IMR-90 (cell line): ENCODE measurements around the gene LTBP1. TPM values are rescaled to one million over a fixed set of nuclear protein-coding genes. Genes with fewer than 3 reads are reported as not detected.

ENCODE experiments used
- ATAC-seq: fragments of 200-7000 bp; cut with Tn5 transposase; 2 replicates; pipeline ENCODE4 v1.9.1; 2020; ENCODE audit warnings: low read depth, mild to moderate bottlenecking, moderate library complexity
- BruUV-seq: library from RNA; stranded (reverse); fragments of 400-500 nt; replicated peaks from 2 replicates; lab custom pipeline; 2021; lab: Mats Ljungman, UMichigan
- CTCF ChIA-PET: fragments of 300-600 bp; formaldehyde crosslinking; extraction: SDS; loops from one replicate; lab custom pipeline; 2021; ENCODE audit warnings: antibody characterized with exemption; lab: Yijun Ruan, JAX
- POLR2A ChIA-PET: fragments of 300-600 bp; sonication (Branson Sonifier 250); formaldehyde crosslinking; loops from one replicate; lab custom pipeline; 2022; ENCODE audit warnings: antibody characterized with exemption; ENCODE audit not compliant: unreplicated experiment; lab: Charles Lee
- DNase-seq: peaks from one replicate; pipeline ENCODE4 v3.0.0; 2013
- H2AFZ ChIP-seq: replicated peaks from 2 replicates; pipeline ENCODE3; 2013; ENCODE audit warnings: low read length, mild to moderate bottlenecking; ENCODE audit not compliant: poor library complexity
- H2AK5ac ChIP-seq: 2 replicates; pipeline ENCODE4 v1.6.1; 2013; ENCODE audit warnings: low read depth, low read length, inconsistent platforms
- H2AK9ac ChIP-seq: replicated peaks from 2 replicates; pipeline ENCODE3; 2013; ENCODE audit warnings: mild to moderate bottlenecking, low read depth, low read length, moderate library complexity; ENCODE audit not compliant: poor library complexity
- H2BK120ac ChIP-seq: 2 replicates; pipeline ENCODE4 v1.6.1; 2013; ENCODE audit warnings: low read depth, low read length, inconsistent platforms
- H2BK15ac ChIP-seq: 3 replicates; pipeline ENCODE4 v1.6.1; 2013; ENCODE audit warnings: low read depth, low read length, inconsistent platforms
- H2BK20ac ChIP-seq: 2 replicates; pipeline ENCODE4 v1.6.1; 2013; ENCODE audit warnings: low read depth, mild to moderate bottlenecking, inconsistent platforms, low read length, moderate library complexity
- H2BK5ac ChIP-seq: 2 replicates; pipeline ENCODE4 v1.6.1; 2013; ENCODE audit warnings: mild to moderate bottlenecking, low read depth, low read length, inconsistent platforms; ENCODE audit not compliant: poor library complexity, severe bottlenecking
- H3K14ac ChIP-seq: replicated peaks from 2 replicates; pipeline ENCODE4 v1.6.1; 2013; ENCODE audit warnings: low read depth, low read length, inconsistent platforms
- H3K18ac ChIP-seq: 2 replicates; pipeline ENCODE4 v1.6.1; 2013; ENCODE audit warnings: low read depth, low read length, control low read depth
- H3K23ac ChIP-seq: 2 replicates; pipeline ENCODE4 v1.6.1; 2013; ENCODE audit warnings: low read depth, low read length, inconsistent platforms
- H3K27ac ChIP-seq: 2 replicates; pipeline ENCODE4 v1.5.1; 2013; ENCODE audit warnings: mild to moderate bottlenecking, control low read depth, low read length; ENCODE audit not compliant: insufficient read depth
- H3K27me3 ChIP-seq: 2 replicates; pipeline ENCODE4 v1.6.1; 2013; ENCODE audit warnings: low read length; ENCODE audit not compliant: control insufficient read depth, insufficient read depth
- H3K36me3 ChIP-seq: 2 replicates; pipeline ENCODE4 v1.6.1; 2013; ENCODE audit warnings: low read length, mixed read lengths; ENCODE audit not compliant: control insufficient read depth, insufficient read depth
- H3K4ac ChIP-seq: 2 replicates; pipeline ENCODE4 v1.6.1; 2013; ENCODE audit warnings: low read depth, low read length, inconsistent platforms
- H3K4me1 ChIP-seq: 2 replicates; pipeline ENCODE4 v1.6.1; 2013; ENCODE audit warnings: low read length, mixed read lengths; ENCODE audit not compliant: control insufficient read depth, insufficient read depth
- H3K4me2 ChIP-seq: 2 replicates; pipeline ENCODE4 v1.6.1; 2013; ENCODE audit warnings: low read depth, mild to moderate bottlenecking, control low read depth, low read length, moderate library complexity
- H3K4me3 ChIP-seq: 2 replicates; pipeline ENCODE4 v1.5.1; 2013; ENCODE audit warnings: low read depth, mild to moderate bottlenecking, control low read depth, low read length, moderate library complexity; ENCODE audit not compliant: insufficient read depth
- H3K56ac ChIP-seq: 2 replicates; pipeline ENCODE4 v1.6.1; 2013; ENCODE audit warnings: low read length, inconsistent platforms; ENCODE audit not compliant: insufficient read depth; ENCODE audit errors: extremely low read depth
- H3K79me1 ChIP-seq, 2 experiments: 2 replicates each; pipeline ENCODE4 v1.6.1; 2013; ENCODE audit warnings: low read length in 2 of 2, inconsistent platforms in 1 of 2, low read depth in 1 of 2
- H3K9ac ChIP-seq: 2 replicates; pipeline ENCODE4 v1.6.1; 2013; ENCODE audit warnings: low read depth, low read length, control low read depth
- H3K9me1 ChIP-seq: 2 replicates; pipeline ENCODE4 v1.6.1; 2013; ENCODE audit warnings: low read length, inconsistent platforms; ENCODE audit not compliant: insufficient read depth
- H3K9me3 ChIP-seq: 2 replicates; pipeline ENCODE4 v1.6.1; 2013; ENCODE audit warnings: low read length; ENCODE audit not compliant: control insufficient read depth, insufficient read depth
- H4K20me1 ChIP-seq: 2 replicates; pipeline ENCODE4 v1.6.1; 2013; ENCODE audit warnings: low read length, inconsistent platforms; ENCODE audit not compliant: insufficient read depth
- H4K5ac ChIP-seq: 2 replicates; pipeline ENCODE4 v1.6.1; 2013; ENCODE audit warnings: mild to moderate bottlenecking, low read depth, low read length, control low read depth
- H4K8ac ChIP-seq, 2 experiments: 2 replicates each; pipeline ENCODE4 v1.6.1; 2013; ENCODE audit warnings: low read depth in 2 of 2, low read length in 2 of 2, control low read depth in 1 of 2, inconsistent platforms in 1 of 2
- H4K91ac ChIP-seq: 2 replicates; pipeline ENCODE4 v1.6.1; 2013; ENCODE audit warnings: low read depth, low read length, inconsistent platforms; ENCODE audit not compliant: insufficient read depth
- CEBPB ChIP-seq: IDR thresholded peaks from 2 replicates; pipeline ENCODE4 v1.6.1; 2012; ENCODE audit warnings: low read depth, low read length, improper control_type of control experiment
- ELK1 ChIP-seq: fragments of 150-350 bp; IDR thresholded peaks from 2 replicates; pipeline ENCODE4 v1.6.1; 2016; ENCODE audit warnings: low read depth, mild to moderate bottlenecking, low read length, moderate library complexity, borderline replicate concordance
- MAZ ChIP-seq: IDR thresholded peaks from 2 replicates; pipeline ENCODE4 v1.6.1; 2012; ENCODE audit warnings: low read depth, mild to moderate bottlenecking, low read length, improper control_type of control experiment, moderate library complexity, borderline replicate concordance
- MXI1 ChIP-seq: IDR thresholded peaks from 2 replicates; pipeline ENCODE4 v1.6.1; 2012; ENCODE audit warnings: low read depth, mild to moderate bottlenecking, low read length, moderate library complexity, borderline replicate concordance
- SMC3 ChIP-seq: fragments of 150-350 bp; IDR thresholded peaks from 2 replicates; pipeline ENCODE4 v1.6.1; 2016; ENCODE audit warnings: low read depth, mild to moderate bottlenecking, antibody characterized with exemption, low read length, moderate library complexity
- WGBS, 2 experiments: methylation state at CpG; one replicate each; pipeline versions ENCODE4 v1.1.5 to v1.1.7; 2013; ENCODE audit warnings: missing lambda C conversion rate in 2 of 2; ENCODE audit not compliant: insufficient read length in 1 of 2; ENCODE audit errors: extremely low coverage in 2 of 2; 5-methylcytosine and 5-hydroxymethylcytosine counted together
- dilution Hi-C: fragments of 300-500 bp; cut with HindIII; formaldehyde crosslinking; loops from one replicate; pipeline ENCODE4 v1.14.3; 2018; ENCODE audit warnings: low sequenced_read_pairs; ENCODE audit not compliant: unreplicated experiment
- in situ Hi-C: fragments of 300-500 bp; cut with MboI; formaldehyde crosslinking; loops from 3 replicates; pipeline ENCODE4 v1.14.3; 2019; ENCODE audit warnings: low sequenced_read_pairs, inconsistent platforms, mixed read lengths
- intact Hi-C: fragments of 100-400 bp; cut with micrococcal nuclease; formaldehyde crosslinking; loops from 2 replicates; pipeline ENCODE4 v1.10.0; 2022
- polyA plus RNA-seq, 3 experiments: library from polyadenylated mRNA; depleted of rRNA; stranded (reverse); fragments of >200 nt; gene quantifications; 2 replicates each; pipeline ENCODE4 v1.2.3, GENCODE V29; 2012; ENCODE audit warnings: low replicate concordance in 1 of 3
- total RNA-seq: library from RNA; depleted of rRNA; stranded (reverse); fragments of >200 nt; gene quantifications from 2 replicates; pipeline ENCODE4 v1.2.3, GENCODE V29; 2012

The LTBP1 gene
- total and polyA plus RNA-seq, 2 of the 4 experiments (the other 2 are of a cell fraction), result 235 to 326 TPM

- no peak overlapping the region for H4K8ac ChIP-seq
- peaks cover 17% of the 10 kb centered on the region for H3K4me1 ChIP-seq
- H2AK9ac ChIP-seq, result no peak overlapping the region
- no peak overlapping the region for H2BK5ac ChIP-seq
- no peak for DNase-seq
- H2BK120ac ChIP-seq, result no peak overlapping the region
- H3K36me3 ChIP-seq, result peaks cover 23% of the 10 kb centered on the region
- no peak overlapping the region for H4K91ac ChIP-seq
- no peak overlapping the region for H3K9ac ChIP-seq
- no peak overlapping the region for H3K14ac ChIP-seq
- H3K4ac ChIP-seq, result no peak overlapping the region
- no peak overlapping the region for H3K27ac ChIP-seq
- in situ Hi-C loops, result no loop called here
- 0 out of 2 replicates have a peak, but pooled peaks cover 5% of the 10 kb centered on the region for H4K20me1 ChIP-seq
- BruUV-seq, result no TSS peak
- no peak overlapping the region for H3K4me2 ChIP-seq
- H3K9me1 ChIP-seq, result peaks cover 15% of the 10 kb centered on the region; the same call in 1 of the 2 replicates
- ChIA-PET POLR2A (no interaction called here), CTCF (no interaction called here)
- H3K4me3 ChIP-seq, result no peak overlapping the region
- H2BK15ac ChIP-seq, result no peak overlapping the region
- no peak overlapping the region for H3K23ac ChIP-seq
- no peak overlapping the region for H4K5ac ChIP-seq
- intact Hi-C loops, result no loop called here
- H3K27me3 ChIP-seq, result no peaks in the 10 kb centered on the region
- H2AK5ac ChIP-seq, result no peak overlapping the region
- TF ChIP-seq MAZ, result no peak
- 0 out of 2 replicates have a peak, but pooled peaks have one; percentile 20 for TF ChIP-seq CEBPB
- no peak for TF ChIP-seq MXI1
- TF ChIP-seq ELK1, result no peak
- TF ChIP-seq SMC3, result no peak
- no peak overlapping the region for H3K56ac ChIP-seq
- no peak overlapping the region for H2AFZ ChIP-seq
- ATAC-seq, result no peak
- H3K79me1 ChIP-seq, result peaks cover 19 to 37% of the 10 kb centered on the region in 2 experiments
- dilution Hi-C loops, result no loop called here
- no peak overlapping the region for H3K18ac ChIP-seq
- H3K9me3 ChIP-seq, result no peaks in the 10 kb centered on the region
- H2BK20ac ChIP-seq, result 0 out of 2 replicates have a peak overlapping the region, but pooled peaks have one; percentile 1
- WGBS, 2 experiments, result no CpG with 5 or more reads among the region's 3 CpGs
These were observed 373.8 kb downstream of the LTBP1 start for GRCh38 chr2:33320573-33320972.
